Measurements from ENCODE around the gene PRDM2.

- TF ChIP-seq CTCF (IDR thresholded peaks at IDR 0.05; ENCODE audit: low read depth, low read length), result peak; percentile 42
- TF ChIP-seq MYC (IDR thresholded peaks at IDR 0.05; ENCODE audit: low read depth, low read length), result no peak
- TF ChIP-seq POLR2A (IDR thresholded peaks at IDR 0.05; ENCODE audit: extremely low read depth, insufficient read length), result no peak
- TF ChIP-seq MAX (IDR thresholded peaks at IDR 0.05; ENCODE audit: low read depth, low read length), result no peak
Observed at GRCh38 chr1:13725714-13726175, 25.8 kb downstream of the PRDM2 start.

Data from NB4 (cell line).